Astrocyte (in vitro differentiated cells and primary cell): ENCODE data around the gene UBE2E2. TPM values are rescaled to one million over a fixed set of nuclear protein-coding genes. Genes with fewer than 3 reads are reported as not detected.

Experiments used
- DNase-seq: peaks from one replicate; pipeline ENCODE4 v3.0.0-alpha.2; 2010; ENCODE audit warnings: low read depth
- FAIRE-seq: peaks from 2 replicates; lab custom pipeline; 2011; peaks lifted over from hg19 to GRCh38; lab: Jason Lieb, UNC
- H2AFZ ChIP-seq: 2 replicates; pipeline ENCODE4 v1.6.0; 2012; ENCODE audit warnings: low read depth, low read length, inconsistent platforms
- H3K27ac ChIP-seq: 2 replicates; pipeline ENCODE4 v1.5.1; 2011; ENCODE audit warnings: low read depth, low read length, inconsistent platforms
- H3K27me3 ChIP-seq: 2 replicates; pipeline ENCODE4 v1.6.0; 2011; ENCODE audit warnings: low read length, inconsistent platforms; ENCODE audit not compliant: insufficient read depth
- H3K36me3 ChIP-seq: 2 replicates; pipeline ENCODE4 v1.5.1; 2011; ENCODE audit warnings: low read length, inconsistent platforms; ENCODE audit not compliant: insufficient read depth
- H3K4me1 ChIP-seq: 2 replicates; pipeline ENCODE4 v1.5.1; 2011; ENCODE audit warnings: low read length, inconsistent platforms; ENCODE audit not compliant: insufficient read depth
- H3K4me2 ChIP-seq: 2 replicates; pipeline ENCODE4 v1.6.0; 2012; ENCODE audit warnings: low read length, inconsistent platforms
- H3K4me3 ChIP-seq: 2 replicates; pipeline ENCODE4 v1.5.1; 2011; ENCODE audit warnings: low read depth, mild to moderate bottlenecking, low read length, inconsistent platforms; ENCODE audit not compliant: insufficient read depth
- H3K79me2 ChIP-seq: 2 replicates; pipeline ENCODE4 v1.6.0; 2012; ENCODE audit warnings: mild to moderate bottlenecking, low read length, inconsistent platforms; ENCODE audit not compliant: insufficient read depth
- H3K9ac ChIP-seq: 2 replicates; pipeline ENCODE4 v1.6.0; 2012; ENCODE audit warnings: mild to moderate bottlenecking, low read length, inconsistent platforms
- H3K9me3 ChIP-seq: 2 replicates; pipeline ENCODE4 v1.5.1; 2012; ENCODE audit warnings: low read depth, mild to moderate bottlenecking, low read length, inconsistent platforms; ENCODE audit not compliant: insufficient read depth
- H4K20me1 ChIP-seq: 2 replicates; pipeline ENCODE4 v1.6.0; 2012; ENCODE audit warnings: low read length, inconsistent platforms; ENCODE audit not compliant: insufficient read depth
- H3K27ac Mint-ChIP-seq: one replicate; pipeline ENCODE4 v1.8.0; 2021; ENCODE audit warnings: mild to moderate bottlenecking, mixed read lengths; ENCODE audit not compliant: unreplicated experiment
- H3K27me3 Mint-ChIP-seq: one replicate; pipeline ENCODE4 v1.8.0; 2021; ENCODE audit warnings: low read depth, mixed read lengths; ENCODE audit not compliant: unreplicated experiment
- H3K36me3 Mint-ChIP-seq: one replicate; pipeline ENCODE4 v1.8.0; 2021; ENCODE audit warnings: low read depth, mixed read lengths; ENCODE audit not compliant: unreplicated experiment
- H3K4me1 Mint-ChIP-seq: one replicate; pipeline ENCODE4 v1.8.0; 2021; ENCODE audit warnings: low read depth, mixed read lengths; ENCODE audit not compliant: unreplicated experiment
- H3K4me3 Mint-ChIP-seq: one replicate; pipeline ENCODE4 v1.8.0; 2021; ENCODE audit warnings: mild to moderate bottlenecking, moderate library complexity, mixed read lengths; ENCODE audit not compliant: unreplicated experiment
- H3K9me3 Mint-ChIP-seq: one replicate; pipeline ENCODE4 v1.8.0; 2021; ENCODE audit warnings: mild to moderate bottlenecking, mixed read lengths; ENCODE audit not compliant: unreplicated experiment
- CTCF ChIP-seq: IDR thresholded peaks from 2 replicates; pipeline ENCODE4 v1.5.1; 2011; ENCODE audit warnings: low read depth, mild to moderate bottlenecking, inconsistent platforms, low read length, moderate library complexity; ENCODE audit not compliant: insufficient read depth
- EZH2 ChIP-seq: IDR thresholded peaks from 2 replicates; pipeline ENCODE4 v1.6.1; 2012; ENCODE audit warnings: mild to moderate bottlenecking, low read length, inconsistent platforms; ENCODE audit not compliant: insufficient read depth
- total RNA-seq: library from RNA; stranded (reverse); gene quantifications from 2 replicates; pipeline ENCODE4 v1.2.1, GENCODE V29; 2021

Gene UBE2E2
- total RNA-seq, 1 donor from 2014 or later, result 89.8 TPM

DNA sequence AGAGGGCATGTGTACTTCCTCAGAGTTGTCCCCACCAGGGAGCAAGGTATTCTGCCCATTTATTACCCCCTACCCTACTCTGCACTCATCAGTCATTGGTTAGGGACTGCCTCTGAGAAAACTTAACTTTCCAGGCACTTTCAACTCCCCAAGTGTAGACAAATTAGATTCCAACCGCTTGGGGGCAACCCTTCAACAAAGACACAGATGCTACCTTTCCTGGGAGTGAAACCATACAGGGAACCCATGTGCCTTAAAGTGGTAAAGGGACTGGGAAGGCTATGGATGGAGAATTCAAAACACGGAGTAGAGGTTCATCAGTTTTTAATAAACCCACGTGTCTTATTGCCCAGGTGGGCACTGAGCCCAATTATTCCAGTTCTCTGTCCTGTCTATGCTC is 19.4 kb upstream of the UBE2E2 start:
- Histone ChIP-seq H3K27me3 (peaks cover 2% of the 10 kb centered on the region), H3K79me2 (no peaks in the 10 kb centered on the region), H3K4me3 (no peak overlapping the region), H4K20me1 (no peaks in the 10 kb centered on the region), H3K4me1 (no peaks in the 10 kb centered on the region), H2AFZ (no peak overlapping the region), H3K9me3 (no peaks in the 10 kb centered on the region), H3K4me2 (no peak overlapping the region), H3K36me3 (no peaks in the 10 kb centered on the region), H3K9ac (no peak overlapping the region), H3K27ac (no peak overlapping the region)
- no peaks in the 10 kb centered on the region for H3K9me3 Mint-ChIP-seq
- DNase-seq, result peak; percentile 39
- no peak overlapping the region for H3K4me3 Mint-ChIP-seq
- H3K27me3 Mint-ChIP-seq, result peaks cover 2% of the 10 kb centered on the region
- no peak for TF ChIP-seq EZH2
- peak; percentile 56 for TF ChIP-seq CTCF
- no peak overlapping the region for H3K27ac Mint-ChIP-seq
- H3K36me3 Mint-ChIP-seq, result no peaks in the 10 kb centered on the region
- H3K4me1 Mint-ChIP-seq, result no peaks in the 10 kb centered on the region
- FAIRE-seq, result peak; percentile 88

DNA sequence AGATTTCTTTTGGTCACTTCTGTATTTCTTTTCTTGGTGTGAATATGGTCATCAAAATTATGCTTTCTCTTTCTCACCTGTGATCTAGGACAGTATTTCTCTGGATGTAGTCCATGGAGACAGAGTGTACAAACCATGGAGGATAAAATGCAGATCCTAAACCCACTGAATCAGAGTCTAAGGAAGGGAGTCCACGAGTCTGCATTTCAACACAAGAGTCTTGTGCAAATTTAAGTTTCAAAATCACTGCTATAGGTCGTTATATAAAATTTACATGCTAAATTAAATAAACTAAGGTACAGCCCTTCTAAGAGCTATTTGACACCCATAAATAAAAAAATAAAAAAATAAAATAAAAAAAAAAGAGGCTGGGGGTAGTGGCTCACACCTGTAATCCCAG is 17.3 kb upstream of the UBE2E2 start:
- no peaks in the 10 kb centered on the region for H3K36me3 Mint-ChIP-seq
- Histone ChIP-seq H3K4me2 (no peak overlapping the region), H3K79me2 (no peaks in the 10 kb centered on the region), H4K20me1 (no peaks in the 10 kb centered on the region), H3K4me3 (no peak overlapping the region), H3K9ac (no peak overlapping the region), H3K36me3 (no peaks in the 10 kb centered on the region), H3K4me1 (no peaks in the 10 kb centered on the region), H3K27ac (no peak overlapping the region), H3K9me3 (no peaks in the 10 kb centered on the region), H2AFZ (no peak overlapping the region), H3K27me3 (peaks cover 2% of the 10 kb centered on the region)
- no peak overlapping the region for H3K27ac Mint-ChIP-seq
- no peak overlapping the region for H3K4me3 Mint-ChIP-seq
- no peaks in the 10 kb centered on the region for H3K4me1 Mint-ChIP-seq
- H3K9me3 Mint-ChIP-seq, result no peaks in the 10 kb centered on the region
- TF ChIP-seq CTCF (no peak), EZH2 (no peak)
- no peak for DNase-seq
- H3K27me3 Mint-ChIP-seq, result peaks cover 7% of the 10 kb centered on the region
- no peak for FAIRE-seq

GRCh38 chr3:23189187-23189586 is 13.9 kb upstream of the UBE2E2 start:
- Histone ChIP-seq H3K27ac (no peak overlapping the region), H3K4me2 (no peak overlapping the region), H3K4me3 (no peak overlapping the region), H3K27me3 (peaks cover 8% of the 10 kb centered on the region), H3K9ac (no peak overlapping the region), H4K20me1 (no peaks in the 10 kb centered on the region), H2AFZ (no peak overlapping the region), H3K4me1 (no peaks in the 10 kb centered on the region), H3K79me2 (no peaks in the 10 kb centered on the region), H3K9me3 (no peaks in the 10 kb centered on the region), H3K36me3 (no peaks in the 10 kb centered on the region)
- Mint-ChIP-seq H3K27ac (no peak overlapping the region), H3K36me3 (no peaks in the 10 kb centered on the region), H3K9me3 (no peaks in the 10 kb centered on the region), H3K27me3 (peaks cover 20% of the 10 kb centered on the region), H3K4me3 (no peak overlapping the region), H3K4me1 (no peaks in the 10 kb centered on the region)
- TF ChIP-seq EZH2 (no peak), CTCF (no peak)
- DNase-seq (no peak), FAIRE-seq (no peak)
